GM12801 (cell line): ENCODE results near the gene VPS16.

Experiments used
- TF ChIP-seq, protein P1 (sequence below): IDR thresholded peaks from one replicate; pipeline ENCODE4 v1.5.1; 2011; ENCODE audit warnings: control low read depth; ENCODE audit not compliant: insufficient read length; ENCODE audit errors: extremely low read depth

The VPS16 gene

GRCh38 chr20:2900845-2901592 lies 60.5 kb downstream of the VPS16 start:
- TF ChIP-seq, protein P1, sequence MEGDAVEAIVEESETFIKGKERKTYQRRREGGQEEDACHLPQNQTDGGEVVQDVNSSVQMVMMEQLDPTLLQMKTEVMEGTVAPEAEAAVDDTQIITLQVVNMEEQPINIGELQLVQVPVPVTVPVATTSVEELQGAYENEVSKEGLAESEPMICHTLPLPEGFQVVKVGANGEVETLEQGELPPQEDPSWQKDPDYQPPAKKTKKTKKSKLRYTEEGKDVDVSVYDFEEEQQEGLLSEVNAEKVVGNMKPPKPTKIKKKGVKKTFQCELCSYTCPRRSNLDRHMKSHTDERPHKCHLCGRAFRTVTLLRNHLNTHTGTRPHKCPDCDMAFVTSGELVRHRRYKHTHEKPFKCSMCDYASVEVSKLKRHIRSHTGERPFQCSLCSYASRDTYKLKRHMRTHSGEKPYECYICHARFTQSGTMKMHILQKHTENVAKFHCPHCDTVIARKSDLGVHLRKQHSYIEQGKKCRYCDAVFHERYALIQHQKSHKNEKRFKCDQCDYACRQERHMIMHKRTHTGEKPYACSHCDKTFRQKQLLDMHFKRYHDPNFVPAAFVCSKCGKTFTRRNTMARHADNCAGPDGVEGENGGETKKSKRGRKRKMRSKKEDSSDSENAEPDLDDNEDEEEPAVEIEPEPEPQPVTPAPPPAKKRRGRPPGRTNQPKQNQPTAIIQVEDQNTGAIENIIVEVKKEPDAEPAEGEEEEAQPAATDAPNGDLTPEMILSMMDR, result no peak

- TF ChIP-seq, protein P1, result no peak
These were observed 61.7 kb downstream of the VPS16 start for GRCh38 chr20:2902291-2902690.

DNA sequence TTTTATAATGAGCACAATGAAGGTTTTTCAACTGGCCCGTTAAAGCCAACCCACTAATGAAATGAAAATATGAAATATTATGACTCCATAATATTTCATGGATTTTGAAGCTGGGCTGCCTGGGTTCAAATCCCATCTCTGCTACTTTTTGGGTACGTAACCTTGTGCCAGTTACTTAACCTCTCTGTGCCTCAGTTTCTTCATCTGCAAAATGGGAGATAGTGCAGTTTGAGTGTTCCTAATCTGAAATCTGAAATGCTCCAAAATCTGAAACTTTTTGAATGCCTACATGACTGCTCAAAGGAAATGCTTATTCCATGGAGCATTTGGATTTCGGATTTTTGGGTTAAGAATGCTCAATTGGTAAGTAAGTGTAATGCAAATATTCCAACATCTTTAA lies 62.3 kb downstream of the VPS16 start:
- TF ChIP-seq, protein P1, result no peak

DNA sequence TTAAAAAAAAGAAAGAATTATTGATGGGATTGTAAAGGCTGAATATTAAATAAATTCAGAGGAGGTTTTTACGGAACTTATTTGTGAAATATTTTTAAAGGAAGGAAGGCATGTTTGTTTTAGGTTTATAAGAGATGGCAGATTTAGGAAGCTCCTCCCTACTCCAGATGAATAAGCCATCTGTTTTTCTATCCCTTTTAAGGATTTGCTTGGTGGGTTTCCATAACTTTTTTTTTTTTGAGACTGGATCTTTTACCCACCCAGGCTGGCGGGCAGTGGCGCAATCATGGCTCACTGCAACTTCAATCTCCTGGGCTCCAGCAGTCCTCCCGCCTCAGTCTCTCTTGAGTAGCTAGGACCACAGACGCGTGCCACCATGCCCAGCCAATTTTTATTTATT lies 63.1 kb downstream of the VPS16 start:
- TF ChIP-seq, protein P1, result no peak

GRCh38 chr20:2907519-2907918 lies 67.0 kb downstream of the VPS16 start:
- TF ChIP-seq, protein P1, result no peak

DNA sequence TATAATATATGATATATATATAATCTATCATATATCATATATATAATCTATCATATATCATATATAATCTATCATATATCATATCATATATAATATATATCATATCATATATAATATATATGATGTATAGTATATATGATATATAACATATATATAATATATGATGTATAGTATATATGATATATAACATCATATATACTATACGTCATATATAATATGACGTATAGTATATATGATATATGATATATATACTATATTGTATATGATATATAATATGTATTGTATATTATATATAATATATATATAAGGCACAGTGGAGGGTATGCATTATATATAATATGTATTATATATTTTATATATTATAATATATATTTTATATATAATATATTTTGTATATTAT lies 69.4 kb downstream of the VPS16 start:
- TF ChIP-seq, protein P1, result no peak

DNA sequence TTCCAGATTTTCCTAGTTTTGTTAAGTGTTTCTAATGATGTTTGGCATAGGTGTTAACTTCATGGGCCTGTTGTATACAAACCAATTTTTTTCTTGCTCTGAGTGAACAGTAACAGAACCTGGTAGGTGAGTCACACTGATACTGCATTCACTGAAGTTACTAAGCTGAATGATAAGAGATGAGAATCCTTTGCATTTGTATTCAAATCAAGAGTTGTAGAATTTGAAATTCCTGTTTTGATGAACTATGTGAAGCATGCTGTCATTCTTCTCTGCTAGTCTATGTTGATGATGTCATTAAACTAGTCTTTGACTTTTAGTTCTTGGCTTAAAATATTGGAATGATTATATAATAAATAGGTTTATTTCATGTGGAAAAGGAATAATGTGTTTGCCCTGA lies 70.7 kb downstream of the VPS16 start:
- TF ChIP-seq, protein P1, result no peak
